Choroid plexus epithelial cell (primary cell): ENCODE measurements around the gene APRT.
A peak's percentile ranks its signal among the peaks of the same experiment; 100 is the strongest.

Experiments used
- DNase-seq: peaks from one replicate; pipeline ENCODE4 v3.0.0-alpha.2; 2010; ENCODE audit warnings: low read depth
- H3K4me3 ChIP-seq: 2 replicates; pipeline ENCODE4 v1.5.1; 2011; ENCODE audit warnings: low read depth, mild to moderate bottlenecking, control low read depth, low read length, moderate library complexity
- CTCF ChIP-seq: conservative IDR thresholded peaks from 2 replicates; pipeline ENCODE4 v1.5.1; 2011; ENCODE audit warnings: low read depth, mild to moderate bottlenecking, control low read depth, inconsistent platforms, low read length, moderate library complexity

Gene APRT

GRCh38 chr16:88811769-88812512 is at the start of gene APRT:
Gene APRT, minus strand, starts transcription at chr16:88811928. Its CDS starts 29 bp downstream, at chr16:88811899.
- peak within 1 kb of the TSS; percentile 85 for H3K4me3 ChIP-seq

GRCh38 chr16:88861359-88861758 is 49.6 kb upstream of the APRT start:
- no peak for TF ChIP-seq CTCF
- no peak for DNase-seq
- H3K4me3 ChIP-seq, result no peak overlapping the region

More at GRCh38 chr16:88811769-88812512, at the start of gene APRT:
- DNase-seq, result peak; percentile 96
- no peak for TF ChIP-seq CTCF

GRCh38 chr16:88859381-88860091 is 47.8 kb upstream of the APRT start:
- H3K4me3 ChIP-seq, result no peak overlapping the region
- DNase-seq, result no peak

GRCh38 chr16:88857728-88858339 is 46.1 kb upstream of the APRT start:
- DNase-seq, result peak; percentile 92
- peak overlapping the region; percentile 99 for H3K4me3 ChIP-seq
- TF ChIP-seq CTCF, result peak; percentile 87

More at GRCh38 chr16:88859381-88860091, 47.8 kb upstream of the APRT start:
- no peak for TF ChIP-seq CTCF

GRCh38 chr16:88856828-88857727 is 45.4 kb upstream of the APRT start, which contains the start of the genes GALNS and TRAPPC2L:
Gene GALNS, minus strand, starts transcription at chr16:88856947. Its CDS starts 70 bp downstream, at chr16:88856877.
Gene TRAPPC2L, plus strand, starts transcription at chr16:88857127. Its CDS starts 24 bp downstream, at chr16:88857151.
- peak within 1 kb of the TSS; percentile 99 for H3K4me3 ChIP-seq
- TF ChIP-seq CTCF, result no peak
- peak; percentile 97 for DNase-seq
